ENCODE data around the gene MINAR1. TPM values are rescaled to one million over a fixed set of nuclear protein-coding genes. Genes with fewer than 3 reads are reported as not detected.

The MINAR1 gene
- total and polyA plus RNA-seq, 2 experiments from 2014 or later: 0.26 to 3.8 TPM

DNA sequence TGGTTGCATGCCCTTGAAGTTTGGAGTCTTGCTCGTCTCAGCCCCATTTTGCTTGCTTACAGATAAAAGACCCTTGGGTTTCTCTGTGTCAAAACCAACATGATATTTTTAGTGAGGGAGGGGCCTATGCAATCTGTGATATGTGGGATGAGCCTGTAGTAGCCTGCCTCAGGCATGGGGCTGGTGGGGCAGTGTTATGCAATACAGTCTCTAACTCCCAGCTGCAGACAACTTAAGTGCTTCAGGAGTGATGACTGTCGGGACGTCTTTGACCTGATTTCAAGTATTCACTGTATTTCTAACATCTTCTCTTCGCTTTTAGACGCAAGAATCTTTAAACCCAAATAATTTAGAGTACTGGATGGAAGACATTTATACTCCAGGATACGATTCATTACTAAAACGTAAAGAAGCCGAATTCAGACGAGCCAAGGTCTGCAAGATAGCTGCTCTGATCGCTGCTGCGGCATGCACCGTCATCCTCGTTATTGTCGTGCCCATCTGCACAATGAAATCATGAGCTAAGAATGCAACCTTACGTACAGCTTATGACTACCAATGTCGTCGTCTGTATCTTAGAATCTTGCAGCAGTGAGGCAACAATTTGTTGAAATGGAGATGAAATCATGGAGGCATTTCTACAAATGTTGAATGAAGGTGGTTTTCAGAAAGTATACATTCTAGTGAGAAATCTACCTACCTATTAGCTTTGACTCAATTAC is 35.9 kb downstream of the MINAR1 start:
- H3K27me3 ChIP-seq: no peaks in the 10 kb centered on the region
- TF ChIP-seq, protein P1, sequence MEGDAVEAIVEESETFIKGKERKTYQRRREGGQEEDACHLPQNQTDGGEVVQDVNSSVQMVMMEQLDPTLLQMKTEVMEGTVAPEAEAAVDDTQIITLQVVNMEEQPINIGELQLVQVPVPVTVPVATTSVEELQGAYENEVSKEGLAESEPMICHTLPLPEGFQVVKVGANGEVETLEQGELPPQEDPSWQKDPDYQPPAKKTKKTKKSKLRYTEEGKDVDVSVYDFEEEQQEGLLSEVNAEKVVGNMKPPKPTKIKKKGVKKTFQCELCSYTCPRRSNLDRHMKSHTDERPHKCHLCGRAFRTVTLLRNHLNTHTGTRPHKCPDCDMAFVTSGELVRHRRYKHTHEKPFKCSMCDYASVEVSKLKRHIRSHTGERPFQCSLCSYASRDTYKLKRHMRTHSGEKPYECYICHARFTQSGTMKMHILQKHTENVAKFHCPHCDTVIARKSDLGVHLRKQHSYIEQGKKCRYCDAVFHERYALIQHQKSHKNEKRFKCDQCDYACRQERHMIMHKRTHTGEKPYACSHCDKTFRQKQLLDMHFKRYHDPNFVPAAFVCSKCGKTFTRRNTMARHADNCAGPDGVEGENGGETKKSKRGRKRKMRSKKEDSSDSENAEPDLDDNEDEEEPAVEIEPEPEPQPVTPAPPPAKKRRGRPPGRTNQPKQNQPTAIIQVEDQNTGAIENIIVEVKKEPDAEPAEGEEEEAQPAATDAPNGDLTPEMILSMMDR (IDR thresholded peaks at IDR 0.05; ENCODE audit: low read depth, low read length): no peak
- DNase-seq (ENCODE audit: low read depth in 1 of 2, low spot score in 1 of 2): peak in 1 of 2 donors; percentile 33
- H3K9me3 ChIP-seq (ENCODE audit: low read depth): no peaks in the 10 kb centered on the region
- no peaks in the 10 kb centered on the region for H3K36me3 ChIP-seq
- no peaks in the 10 kb centered on the region for H3K4me1 ChIP-seq (ENCODE audit: low read depth)
- H3K4me3 ChIP-seq: no peak overlapping the region
- no peak overlapping the region for H3K27ac ChIP-seq

DNA sequence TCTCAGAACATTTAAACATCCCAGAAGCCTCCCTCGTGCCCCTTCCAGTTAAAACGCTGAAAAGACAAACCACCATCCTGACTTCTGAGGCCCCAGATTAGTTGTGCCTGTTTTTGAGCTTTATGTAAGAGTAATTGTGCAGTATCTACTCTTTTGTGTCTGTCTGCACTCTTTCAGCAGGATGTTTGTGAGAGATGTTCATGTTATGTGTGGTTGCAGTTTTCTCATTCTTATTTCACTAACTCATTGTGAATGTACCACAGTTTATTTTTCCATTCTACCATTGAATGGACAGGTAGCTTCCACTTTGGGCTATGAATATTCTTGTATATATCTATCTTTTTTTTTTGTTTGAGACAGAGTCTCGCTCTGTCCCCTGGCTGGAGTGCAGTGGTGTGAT is 40.3 kb downstream of the MINAR1 start:
- Histone ChIP-seq H3K4me3 (no peak overlapping the region), H3K9me3 (ENCODE audit: low read depth) (no peaks in the 10 kb centered on the region), H3K27me3 (no peaks in the 10 kb centered on the region), H3K36me3 (no peaks in the 10 kb centered on the region), H3K4me1 (ENCODE audit: low read depth) (no peaks in the 10 kb centered on the region), H3K27ac (no peak overlapping the region)
- TF ChIP-seq, protein P1 (IDR thresholded peaks at IDR 0.05; ENCODE audit: low read depth, low read length): no peak
- DNase-seq (ENCODE audit: low read depth in 1 of 2, low spot score in 1 of 2): no peak

DNA sequence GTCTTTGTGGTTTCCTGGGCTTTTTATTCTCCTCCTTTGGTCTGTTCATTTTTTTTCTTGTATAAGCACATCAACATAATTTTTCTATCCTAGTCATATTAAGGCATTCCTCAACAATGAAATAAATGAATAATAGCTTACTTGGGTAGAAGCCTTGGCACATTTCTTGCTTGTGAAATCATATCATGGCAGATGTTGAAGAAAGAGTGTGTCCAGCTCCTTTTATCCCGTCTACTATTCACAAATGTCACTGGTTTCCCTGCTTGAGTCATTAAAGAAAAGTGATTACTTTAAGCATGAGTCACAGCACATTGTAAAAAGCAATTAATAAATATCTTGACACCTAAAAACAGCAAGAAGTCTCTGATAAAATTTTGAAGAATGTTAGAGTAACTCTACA is 42.1 kb downstream of the MINAR1 start:
- Histone ChIP-seq H3K36me3 (no peaks in the 10 kb centered on the region), H3K9me3 (ENCODE audit: low read depth) (no peaks in the 10 kb centered on the region), H3K27ac (no peak overlapping the region), H3K4me3 (no peak overlapping the region), H3K27me3 (no peaks in the 10 kb centered on the region), H3K4me1 (ENCODE audit: low read depth) (no peaks in the 10 kb centered on the region)
- DNase-seq (ENCODE audit: low read depth in 1 of 2, low spot score in 1 of 2): peak in 1 of 2 donors; percentile 14
- TF ChIP-seq, protein P1 (IDR thresholded peaks at IDR 0.05; ENCODE audit: low read depth, low read length): no peak

DNA sequence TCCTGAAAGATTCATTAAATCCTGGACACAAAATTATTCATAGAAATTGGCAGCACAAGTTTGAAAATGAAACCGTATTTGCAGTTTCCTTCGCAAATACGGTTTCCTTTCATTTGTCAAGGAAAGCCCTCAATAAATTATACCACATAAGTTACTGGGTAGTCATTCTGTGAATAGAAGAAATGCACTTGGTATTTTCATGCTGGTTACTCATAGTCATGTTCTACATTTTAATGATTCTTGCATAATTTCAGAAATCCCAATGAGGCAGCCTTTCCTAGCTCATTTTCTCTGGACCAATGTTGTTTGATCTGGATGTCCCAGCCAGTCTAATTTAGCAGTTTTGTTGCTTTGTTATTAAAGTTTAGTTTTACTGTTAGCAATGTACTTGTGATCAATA is 43.2 kb downstream of the MINAR1 start:
- H3K9me3 ChIP-seq (ENCODE audit: low read depth): no peaks in the 10 kb centered on the region
- H3K4me1 ChIP-seq (ENCODE audit: low read depth): no peaks in the 10 kb centered on the region
- H3K36me3 ChIP-seq: no peaks in the 10 kb centered on the region
- no peaks in the 10 kb centered on the region for H3K27me3 ChIP-seq
- H3K27ac ChIP-seq: no peak overlapping the region
- H3K4me3 ChIP-seq: no peak overlapping the region
- no peak for DNase-seq (ENCODE audit: low read depth in 1 of 2, low spot score in 1 of 2)
- TF ChIP-seq, protein P1 (IDR thresholded peaks at IDR 0.05; ENCODE audit: low read depth, low read length): no peak

DNA sequence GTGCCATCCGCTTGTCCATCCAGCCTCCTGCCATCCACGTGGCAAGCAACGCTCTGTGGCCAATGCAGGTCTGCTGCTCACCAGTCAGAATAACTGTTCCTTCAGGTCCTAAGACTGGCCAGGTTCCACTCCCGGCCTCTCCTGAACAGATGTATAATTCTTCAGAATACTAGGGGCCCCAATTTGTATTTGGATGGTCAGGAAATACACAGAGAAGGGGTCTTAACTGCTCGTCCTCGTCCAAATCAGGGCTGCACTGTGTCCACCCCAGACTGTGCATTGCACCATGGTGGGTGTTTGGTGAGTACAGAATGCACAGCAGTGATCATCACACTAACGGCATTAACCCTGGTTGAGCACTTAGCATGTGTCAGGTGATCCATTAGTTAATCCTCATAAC is 46.0 kb downstream of the MINAR1 start:
- H3K36me3 ChIP-seq: no peaks in the 10 kb centered on the region
- TF ChIP-seq, protein P1 (IDR thresholded peaks at IDR 0.05; ENCODE audit: low read depth, low read length): no peak
- no peaks in the 10 kb centered on the region for H3K9me3 ChIP-seq (ENCODE audit: low read depth)
- no peaks in the 10 kb centered on the region for H3K4me1 ChIP-seq (ENCODE audit: low read depth)
- DNase-seq (ENCODE audit: low read depth in 1 of 2, low spot score in 1 of 2): no peak
- H3K27ac ChIP-seq: no peak overlapping the region
- H3K27me3 ChIP-seq: no peaks in the 10 kb centered on the region
- no peak overlapping the region for H3K4me3 ChIP-seq
